ENCODE data around the gene HIP1R. TPM values are rescaled to one million over a fixed set of nuclear protein-coding genes. Genes with fewer than 3 reads are reported as not detected.

The HIP1R gene
- total RNA-seq, 5 donors from 2014 or later (not counting 1 experiment from before 2014, with no cell fraction given), result 108 to 123 (median 116) TPM

DNA sequence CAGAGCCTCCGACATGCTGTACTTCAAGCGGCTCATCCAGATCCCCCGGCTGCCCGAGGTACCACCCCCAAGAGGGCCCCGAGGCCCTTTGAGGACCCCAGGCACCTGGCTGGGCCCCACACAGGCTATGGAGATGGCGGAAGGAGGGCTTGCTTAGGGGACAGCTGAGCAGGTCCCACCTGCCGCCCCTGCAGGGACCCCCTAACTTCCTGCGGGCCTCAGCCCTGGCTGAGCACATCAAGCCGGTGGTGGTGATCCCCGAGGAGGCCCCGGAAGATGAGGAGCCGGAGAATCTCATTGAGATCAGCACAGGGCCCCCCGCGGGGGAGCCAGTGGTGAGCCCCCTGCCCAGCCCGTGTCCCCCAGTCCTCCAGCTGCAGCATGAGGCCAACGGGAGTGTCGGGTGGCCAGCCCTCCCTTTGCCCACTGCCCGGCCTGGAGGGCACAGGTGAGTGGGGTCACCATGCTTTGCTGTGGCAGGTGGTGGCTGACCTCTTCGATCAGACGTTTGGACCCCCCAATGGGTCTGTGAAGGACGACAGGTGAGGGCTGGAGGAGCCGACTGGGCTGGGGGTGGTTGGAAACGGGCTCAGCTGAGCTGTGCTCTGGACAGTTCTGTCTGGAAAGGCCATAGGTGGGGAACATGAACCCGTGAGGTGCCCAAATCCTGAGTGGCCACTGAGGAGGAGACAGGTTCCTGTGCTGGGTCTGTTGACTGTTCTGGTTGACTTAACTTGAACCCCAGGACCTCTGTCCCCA lies 20.0 kb downstream of the HIP1R start:
- H3K27me3 ChIP-seq (replicated peaks in 1 of 2; ENCODE audit: control insufficient read depth in 2 of 2, extremely low read depth in 1 of 2, insufficient read depth in 2 of 2, low read length in 1 of 2), result no peaks in the 10 kb centered on the region
- H3K4me1 ChIP-seq (ENCODE audit: control insufficient read depth in 1 of 2, extremely low read depth in 1 of 2, insufficient read depth in 2 of 2, low read length in 2 of 2), result peaks cover 0 to 5% of the 10 kb centered on the region in 2 experiments
- H3K36me3 ChIP-seq (ENCODE audit: control insufficient read depth in 2 of 2, extremely low read depth in 1 of 2, insufficient read depth in 1 of 2, low read length in 1 of 2), result peaks cover 7 to 10% of the 10 kb centered on the region in 2 donors
- ChIA-PET CTCF (interaction anchor here in 1 of 2 donors (0.9 kb wide), 1 partner anchor 61 kb away, joined by 3 read pairs; no protein-coding TSS in a partner anchor), POLR2A (no interaction called here)
- no peaks in the 10 kb centered on the region for H3K9me3 ChIP-seq
- Mint-ChIP-seq H3K27me3 (no peaks in the 10 kb centered on the region), H3K4me1 (peaks cover 0 to 4% (median 2%) of the 10 kb centered on the region in 3 donors), H3K27ac (no peak overlapping the region), H3K4me3 (no peak overlapping the region), H3K36me3 (peaks cover 10% of the 10 kb centered on the region), H3K9me3 (no peaks in the 10 kb centered on the region)
- DNase-seq, result no peak
- WGBS (ENCODE audit: insufficient coverage), result 94% methylated on average over 23 of the region's 24 CpGs
- no peak overlapping the region for H3K27ac ChIP-seq (ENCODE audit: low read length)
- no peak overlapping the region for H3K4me3 ChIP-seq (ENCODE audit: control insufficient read depth in 1 of 2, extremely low read depth in 1 of 2, low read length in 1 of 2)
- ATAC-seq (replicated peaks in 1 of 4), result no peak

DNA sequence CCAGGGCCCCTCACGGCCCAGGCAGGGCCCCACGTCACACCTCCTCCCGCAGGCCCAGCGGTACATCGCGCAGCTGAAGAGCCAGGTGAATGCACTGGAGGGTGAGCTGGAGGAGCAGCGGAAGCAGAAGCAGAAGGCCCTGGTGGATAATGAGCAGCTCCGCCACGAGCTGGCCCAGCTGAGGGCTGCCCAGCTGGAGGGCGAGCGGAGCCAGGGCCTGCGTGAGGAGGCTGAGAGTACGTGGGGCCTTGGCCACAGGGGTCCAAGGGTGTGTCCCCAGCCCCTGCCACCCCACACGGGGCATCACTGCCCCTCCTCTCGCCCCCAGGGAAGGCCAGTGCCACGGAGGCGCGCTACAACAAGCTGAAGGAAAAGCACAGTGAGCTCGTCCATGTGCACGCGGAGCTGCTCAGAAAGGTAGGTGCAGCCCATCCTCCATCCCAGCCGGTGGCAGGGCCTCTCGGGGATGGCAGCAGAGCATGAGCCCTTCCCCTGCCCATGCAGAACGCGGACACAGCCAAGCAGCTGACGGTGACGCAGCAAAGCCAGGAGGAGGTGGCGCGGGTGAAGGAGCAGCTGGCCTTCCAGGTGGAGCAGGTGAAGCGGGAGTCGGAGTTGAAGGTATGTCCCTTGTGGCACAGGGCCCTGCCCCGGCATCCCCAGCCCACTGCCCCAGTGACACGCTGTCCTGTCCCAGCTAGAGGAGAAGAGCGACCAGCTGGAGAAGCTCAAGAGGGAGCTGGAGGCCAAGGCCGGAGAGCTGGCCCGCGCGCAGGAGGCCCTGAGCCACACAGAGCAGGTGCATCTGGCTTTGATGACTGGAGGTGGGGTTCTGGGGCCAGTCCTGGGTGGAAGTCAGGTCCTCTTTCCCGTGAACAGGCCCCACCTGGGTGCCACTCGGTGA lies 20.9 kb downstream of the HIP1R start:
- ChIA-PET CTCF (interaction anchor here (0.9 to 1.0 kb wide), 3 partner anchors 62 to 96 kb away, joined by 3 to 4 read pairs (median 3); no protein-coding TSS in a partner anchor), POLR2A (no interaction called here)
- Histone ChIP-seq H3K4me3 (ENCODE audit: control insufficient read depth in 1 of 2, extremely low read depth in 1 of 2, low read length in 1 of 2) (no peak overlapping the region), H3K27ac (ENCODE audit: low read length) (no peak overlapping the region), H3K4me1 (ENCODE audit: control insufficient read depth in 1 of 2, extremely low read depth in 1 of 2, insufficient read depth in 2 of 2, low read length in 2 of 2) (peaks cover 0 to 10% of the 10 kb centered on the region in 2 experiments), H3K27me3 (replicated peaks in 1 of 2; ENCODE audit: control insufficient read depth in 2 of 2, extremely low read depth in 1 of 2, insufficient read depth in 2 of 2, low read length in 1 of 2) (no peaks in the 10 kb centered on the region), H3K9me3 (no peaks in the 10 kb centered on the region), H3K36me3 (ENCODE audit: control insufficient read depth in 2 of 2, extremely low read depth in 1 of 2, insufficient read depth in 1 of 2, low read length in 1 of 2) (peaks cover 6 to 9% of the 10 kb centered on the region in 2 donors)
- DNase-seq, result no peak
- no peaks in the 10 kb centered on the region for H3K27me3 Mint-ChIP-seq
- peaks cover 0 to 5% (median 2%) of the 10 kb centered on the region in 3 donors for H3K4me1 Mint-ChIP-seq
- no peak overlapping the region for H3K27ac Mint-ChIP-seq
- 96% methylated on average over 35 of the region's 40 CpGs for WGBS (ENCODE audit: insufficient coverage)
- H3K4me3 Mint-ChIP-seq, result no peak overlapping the region
- H3K9me3 Mint-ChIP-seq, result no peaks in the 10 kb centered on the region
- peaks cover 10% of the 10 kb centered on the region for H3K36me3 Mint-ChIP-seq
- no peak for ATAC-seq (replicated peaks in 1 of 4)

DNA sequence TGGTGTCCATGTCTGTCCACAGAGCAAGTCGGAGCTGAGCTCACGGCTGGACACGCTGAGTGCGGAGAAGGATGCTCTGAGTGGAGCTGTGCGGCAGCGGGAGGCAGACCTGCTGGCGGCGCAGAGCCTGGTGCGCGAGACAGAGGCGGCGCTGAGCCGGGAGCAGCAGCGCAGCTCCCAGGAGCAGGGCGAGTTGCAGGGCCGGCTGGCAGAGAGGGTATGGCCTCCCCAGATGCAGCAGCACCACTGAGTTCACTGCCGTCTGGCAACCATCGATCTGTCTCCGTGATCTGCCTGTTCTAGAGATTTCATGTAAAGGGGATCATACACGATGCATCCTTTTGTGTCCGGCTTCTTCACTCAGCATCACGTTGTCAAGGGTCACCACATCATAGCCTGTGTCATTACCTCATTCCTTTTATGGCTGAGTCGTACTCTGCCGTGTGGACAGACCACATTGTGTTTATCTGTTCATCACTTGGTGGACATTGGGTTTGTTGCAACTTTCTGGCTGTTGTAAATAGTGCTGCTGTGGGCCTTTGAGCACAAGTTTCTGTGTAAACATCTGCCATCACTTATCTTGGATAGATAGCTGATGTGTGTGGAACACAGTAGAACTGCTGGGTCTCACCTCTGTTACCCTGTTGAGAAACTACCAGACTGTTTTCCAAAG lies 21.9 kb downstream of the HIP1R start:
- Histone ChIP-seq H3K27ac (ENCODE audit: low read length) (no peak overlapping the region), H3K36me3 (ENCODE audit: control insufficient read depth in 2 of 2, extremely low read depth in 1 of 2, insufficient read depth in 1 of 2, low read length in 1 of 2) (peaks cover 6 to 15% of the 10 kb centered on the region in 2 donors), H3K4me3 (ENCODE audit: control insufficient read depth in 1 of 2, extremely low read depth in 1 of 2, low read length in 1 of 2) (no peak overlapping the region), H3K9me3 (no peaks in the 10 kb centered on the region), H3K27me3 (replicated peaks in 1 of 2; ENCODE audit: control insufficient read depth in 2 of 2, extremely low read depth in 1 of 2, insufficient read depth in 2 of 2, low read length in 1 of 2) (no peaks in the 10 kb centered on the region), H3K4me1 (ENCODE audit: control insufficient read depth in 1 of 2, extremely low read depth in 1 of 2, insufficient read depth in 2 of 2, low read length in 2 of 2) (peaks cover 0 to 10% of the 10 kb centered on the region in 2 experiments)
- Mint-ChIP-seq H3K36me3 (peaks cover 10% of the 10 kb centered on the region), H3K4me1 (peaks cover 0 to 5% (median 2%) of the 10 kb centered on the region in 3 donors), H3K4me3 (no peak overlapping the region), H3K27me3 (no peaks in the 10 kb centered on the region), H3K9me3 (no peaks in the 10 kb centered on the region), H3K27ac (no peak overlapping the region)
- WGBS (ENCODE audit: insufficient coverage), result 93% methylated on average over 19 of the region's 24 CpGs
- CTCF ChIA-PET, result interaction anchor here in 1 of 2 donors (1.0 kb wide), 2 partner anchors 63 to 95 kb away, joined by 3 to 4 read pairs; no protein-coding TSS in a partner anchor
- ATAC-seq (replicated peaks in 1 of 4), result no peak
- no peak for DNase-seq
- POLR2A ChIA-PET, result no interaction called here

DNA sequence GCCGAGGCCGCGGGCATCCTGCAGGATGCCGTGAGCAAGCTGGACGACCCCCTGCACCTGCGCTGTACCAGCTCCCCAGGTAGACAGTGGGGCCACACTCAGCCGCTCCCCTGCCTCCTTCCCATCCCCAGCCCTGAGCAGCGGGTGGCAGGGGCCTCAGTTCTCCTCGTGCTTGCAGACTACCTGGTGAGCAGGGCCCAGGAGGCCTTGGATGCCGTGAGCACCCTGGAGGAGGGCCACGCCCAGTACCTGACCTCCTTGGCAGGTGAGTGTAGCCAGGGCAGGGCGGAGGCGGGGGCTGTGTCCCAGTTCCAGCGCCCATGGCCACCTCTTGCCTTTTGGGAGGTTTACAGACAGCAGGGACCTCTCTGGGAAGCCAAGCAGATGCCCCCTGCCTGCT lies 22.9 kb downstream of the HIP1R start:
- CTCF ChIA-PET, result interaction anchor here (0.8 to 1.4 kb wide), 2 partner anchors 8 to 99 kb away, joined by 4 to 5 read pairs; no protein-coding TSS in a partner anchor
- no peaks in the 10 kb centered on the region for H3K27me3 ChIP-seq (replicated peaks in 1 of 2; ENCODE audit: control insufficient read depth in 2 of 2, extremely low read depth in 1 of 2, insufficient read depth in 2 of 2, low read length in 1 of 2)
- Mint-ChIP-seq H3K9me3 (no peaks in the 10 kb centered on the region), H3K4me1 (peaks cover 2 to 7% (median 2%) of the 10 kb centered on the region in 3 donors), H3K27me3 (no peaks in the 10 kb centered on the region), H3K36me3 (peaks cover 10% of the 10 kb centered on the region), H3K27ac (no peak overlapping the region), H3K4me3 (no peak overlapping the region)
- DNase-seq, result no peak
- no peak overlapping the region for H3K4me3 ChIP-seq (ENCODE audit: control insufficient read depth in 1 of 2, extremely low read depth in 1 of 2, low read length in 1 of 2)
- no peak overlapping the region for H3K27ac ChIP-seq (ENCODE audit: low read length)
- peaks cover 0 to 10% of the 10 kb centered on the region in 2 experiments for H3K4me1 ChIP-seq (ENCODE audit: control insufficient read depth in 1 of 2, extremely low read depth in 1 of 2, insufficient read depth in 2 of 2, low read length in 2 of 2)
- no peak for ATAC-seq (replicated peaks in 1 of 4)
- WGBS (ENCODE audit: insufficient coverage), result 90% methylated on average over 14 of the region's 14 CpGs
- POLR2A ChIA-PET, result interaction anchor here in 1 of 2 donors (0.7 kb wide), 1 partner anchor 24 kb away, joined by 3 read pairs; no protein-coding TSS in a partner anchor
- peaks cover 6 to 15% of the 10 kb centered on the region in 2 donors for H3K36me3 ChIP-seq (ENCODE audit: control insufficient read depth in 2 of 2, extremely low read depth in 1 of 2, insufficient read depth in 1 of 2, low read length in 1 of 2)
- no peaks in the 10 kb centered on the region for H3K9me3 ChIP-seq

DNA sequence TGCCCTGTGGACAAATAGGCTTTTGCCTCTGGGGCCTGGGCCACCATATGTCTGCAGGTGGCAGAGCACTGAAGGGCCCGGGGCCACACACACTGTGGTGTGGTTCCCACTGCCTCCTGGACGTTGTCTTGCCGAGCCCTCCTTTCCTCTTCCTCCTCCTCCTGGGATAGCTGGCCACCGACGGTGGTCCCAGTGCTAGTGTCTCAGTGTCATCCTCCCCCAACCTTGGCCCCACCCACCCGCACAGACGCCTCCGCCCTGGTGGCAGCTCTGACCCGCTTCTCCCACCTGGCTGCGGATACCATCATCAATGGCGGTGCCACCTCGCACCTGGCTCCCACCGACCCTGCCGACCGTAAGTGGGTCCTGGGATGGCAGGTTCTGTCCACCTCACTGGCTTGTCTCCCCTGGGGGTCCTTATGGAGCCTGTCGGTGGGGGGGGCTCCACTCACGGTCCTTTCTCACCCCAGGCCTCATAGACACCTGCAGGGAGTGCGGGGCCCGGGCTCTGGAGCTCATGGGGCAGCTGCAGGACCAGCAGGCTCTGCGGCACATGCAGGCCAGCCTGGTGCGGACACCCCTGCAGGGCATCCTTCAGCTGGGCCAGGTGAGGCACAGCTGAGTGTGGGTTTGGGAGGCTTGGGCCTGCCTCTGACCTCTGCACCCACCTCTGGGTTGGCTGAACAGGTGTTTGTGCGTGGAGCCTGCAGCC lies 23.5 kb downstream of the HIP1R start:
- Mint-ChIP-seq H3K9me3 (no peaks in the 10 kb centered on the region), H3K36me3 (peaks cover 10% of the 10 kb centered on the region), H3K27me3 (no peaks in the 10 kb centered on the region), H3K4me3 (no peak overlapping the region), H3K4me1 (peaks cover 2 to 8% (median 4%) of the 10 kb centered on the region in 3 donors), H3K27ac (no peak overlapping the region)
- H3K27me3 ChIP-seq (replicated peaks in 1 of 2; ENCODE audit: control insufficient read depth in 2 of 2, extremely low read depth in 1 of 2, insufficient read depth in 2 of 2, low read length in 1 of 2), result no peaks in the 10 kb centered on the region
- no peaks in the 10 kb centered on the region for H3K9me3 ChIP-seq
- peaks cover 0 to 10% of the 10 kb centered on the region in 2 experiments for H3K4me1 ChIP-seq (ENCODE audit: control insufficient read depth in 1 of 2, extremely low read depth in 1 of 2, insufficient read depth in 2 of 2, low read length in 2 of 2)
- no peak overlapping the region for H3K4me3 ChIP-seq (ENCODE audit: control insufficient read depth in 1 of 2, extremely low read depth in 1 of 2, low read length in 1 of 2)
- WGBS (ENCODE audit: insufficient coverage), result 94% methylated on average over 17 of the region's 22 CpGs
- ChIA-PET POLR2A (interaction anchor here in 1 of 2 donors (0.7 kb wide), 1 partner anchor 23 kb away, joined by 3 read pairs; no protein-coding TSS in a partner anchor), CTCF (interaction anchor here (0.7 to 1.4 kb wide), 4 partner anchors 9 to 201 kb away, joined by 3 to 5 read pairs (median 4); no protein-coding TSS in a partner anchor)
- H3K36me3 ChIP-seq (ENCODE audit: control insufficient read depth in 2 of 2, extremely low read depth in 1 of 2, insufficient read depth in 1 of 2, low read length in 1 of 2), result peaks cover 6 to 19% of the 10 kb centered on the region in 2 donors
- ATAC-seq (replicated peaks in 1 of 4) (no peak), DNase-seq (no peak)
- no peak overlapping the region for H3K27ac ChIP-seq (ENCODE audit: low read length)
